ENCODE results near the gene PPM1J.

DNA sequence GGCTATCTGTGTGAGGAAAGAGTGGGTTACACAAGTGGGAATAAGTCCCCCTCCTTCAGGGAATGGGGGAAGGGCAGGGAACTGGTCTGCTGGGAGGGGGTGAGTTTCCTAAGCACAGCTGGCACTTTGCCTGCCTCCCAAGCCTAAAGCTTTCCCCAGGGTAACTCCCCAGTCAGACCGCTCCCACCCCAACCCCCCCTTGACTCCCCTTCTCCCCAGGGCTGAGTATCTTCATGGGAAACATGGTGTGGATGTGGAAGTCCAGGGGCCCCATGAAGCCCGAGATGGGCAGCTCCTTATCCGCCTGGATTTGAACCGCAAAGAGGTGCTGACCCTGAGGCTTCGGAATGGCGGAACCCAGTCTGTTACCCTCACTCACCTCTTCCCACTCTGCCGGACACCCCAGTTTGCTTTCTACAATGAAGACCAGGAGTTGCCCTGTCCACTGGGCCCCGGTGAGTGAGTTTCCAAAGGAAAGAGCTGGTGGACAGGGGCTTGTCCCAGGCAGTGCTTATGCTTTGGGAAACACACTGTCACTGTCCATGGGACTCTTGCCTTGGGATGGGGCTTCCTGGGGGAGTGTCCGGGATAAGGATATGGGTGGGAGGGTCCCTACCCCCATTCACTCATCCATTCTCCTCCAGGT lies 25.8 kb downstream of the PPM1J start:
- TF ChIP-seq CTCF (IDR thresholded peaks at IDR 0.05) (no peak), POLR2A (IDR thresholded peaks at IDR 0.05) (no peak)

All from lower leg skin (tissue), 3 donors.